Lung microvascular endothelial cell (primary cell): Measurements from ENCODE around the gene WDPCP. TPM values are rescaled to one million over a fixed set of nuclear protein-coding genes. Genes with fewer than 3 reads are reported as not detected.
A peak's percentile ranks its signal among the peaks of the same experiment; 100 is the strongest.
"Not testable (repeated sequence)": the region's sequence is repeated elsewhere in the genome, so short reads cannot be mapped to it uniquely, and the experiment has no call there.

Experiments
- DNase-seq, 2 donors: peaks; one replicate each; pipeline versions ENCODE4 v3.0.0 to v3.0.0-alpha.2; 2010; ENCODE audit warnings: low read depth in 2 of 2
- total RNA-seq: library from RNA; depleted of rRNA; stranded (reverse); fragments of >200 nt; gene quantifications from 2 replicates; pipeline ENCODE4 v1.2.1, GENCODE V29; 2014

WDPCP gene
- total RNA-seq, 1 donor from 2014 or later = 5.2 TPM

- no peak for DNase-seq
These were observed 317.6 kb downstream of the WDPCP start for GRCh38 chr2:63270717-63271116.

GRCh38 chr2:63268946-63269345, 319.3 kb downstream of the WDPCP start:
- DNase-seq = no peak

- no peak for DNase-seq
These were observed 327.1 kb downstream of the WDPCP start for GRCh38 chr2:63261137-63261621.

GRCh38 chr2:63257473-63257872, 330.8 kb downstream of the WDPCP start:
- no peak for DNase-seq

- DNase-seq = no peak
These were observed 339.1 kb downstream of the WDPCP start for GRCh38 chr2:63249161-63249560.

- DNase-seq = no peak
These were observed 345.5 kb downstream of the WDPCP start for GRCh38 chr2:63242747-63243146.

- DNase-seq = no peak
These were observed 362.2 kb downstream of the WDPCP start for GRCh38 chr2:63225964-63226686.

DNA sequence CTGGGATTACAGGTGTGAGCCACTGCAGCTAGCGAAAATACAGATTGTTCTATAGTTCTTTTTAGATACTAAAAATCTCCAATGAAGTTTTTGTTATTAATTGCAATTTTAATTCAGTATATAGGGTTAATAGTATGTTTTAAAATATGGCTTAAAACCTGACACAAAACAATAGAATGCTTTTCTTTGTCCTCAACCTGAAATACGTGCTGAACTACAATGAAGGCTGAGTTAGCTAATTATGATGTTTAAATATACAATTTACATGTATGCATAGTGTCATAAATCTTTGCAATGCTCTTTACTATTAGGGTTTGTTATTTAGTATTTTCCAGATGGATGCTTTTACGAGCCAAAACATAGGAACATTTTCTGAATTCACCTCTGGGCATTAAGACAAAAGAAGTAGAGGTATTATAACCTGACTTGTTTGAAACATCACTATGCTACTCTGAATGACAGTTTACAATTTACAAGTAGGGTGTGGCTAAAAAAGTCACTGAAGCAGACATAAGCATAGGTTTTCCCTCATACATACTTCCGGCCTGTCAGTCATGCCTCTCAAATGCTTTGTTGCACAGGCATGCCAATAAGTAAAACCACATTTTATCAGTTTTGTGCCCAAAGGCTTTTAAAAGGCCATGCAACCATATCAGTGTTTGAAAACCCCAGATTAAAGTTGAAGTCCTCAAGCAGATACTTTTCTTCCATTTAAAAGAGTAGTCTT, 369.3 kb downstream of the WDPCP start:
- no peak for DNase-seq

GRCh38 chr2:63195310-63195709, 393.0 kb downstream of the WDPCP start:
- DNase-seq = no peak

DNA sequence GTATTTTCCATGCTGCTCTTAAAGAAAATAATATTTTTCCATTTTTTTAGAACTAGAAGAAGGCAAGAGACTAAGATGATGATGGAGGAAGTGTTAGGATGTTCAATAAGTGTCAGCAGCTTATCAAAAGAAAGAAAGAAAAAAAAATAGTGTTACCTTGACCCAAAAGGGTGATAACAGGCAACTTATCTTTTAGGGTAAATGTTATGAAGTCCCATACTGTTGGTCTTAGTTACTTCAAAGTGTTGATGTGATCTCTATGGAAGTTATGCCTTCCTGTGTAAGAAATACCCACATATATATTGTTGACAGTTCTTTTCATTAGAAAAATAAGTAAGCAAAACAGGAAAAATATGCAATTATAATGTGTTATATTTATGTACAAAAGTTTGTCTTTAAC, 394.1 kb downstream of the WDPCP start:
- DNase-seq = no peak

GRCh38 chr2:63192889-63193774, 395.1 kb downstream of the WDPCP start:
- DNase-seq = no peak

GRCh38 chr2:63192169-63192888, 395.9 kb downstream of the WDPCP start:
- DNase-seq = no peak

DNA sequence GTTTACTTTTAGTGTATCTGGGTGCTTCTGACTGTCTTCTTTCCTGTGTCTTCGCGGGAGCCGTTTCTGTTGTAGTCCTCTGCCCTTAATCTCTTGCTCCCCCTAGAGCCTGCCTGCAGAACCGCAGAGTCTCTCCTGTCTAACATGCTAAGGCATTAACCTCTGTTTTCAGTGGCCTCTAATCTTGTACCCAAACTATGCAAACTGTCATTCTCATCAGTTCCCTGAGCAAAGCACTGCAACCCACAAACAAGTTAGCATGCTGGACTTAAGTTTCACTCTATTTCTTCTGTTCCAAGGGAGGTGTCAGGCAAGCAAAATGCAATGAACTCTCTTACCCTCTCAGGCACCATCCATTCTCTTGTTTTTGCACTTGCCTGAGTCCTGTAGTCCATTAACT, 399.3 kb downstream of the WDPCP start:
- peak; percentile 54 to 61 for DNase-seq

- DNase-seq = no peak
These were observed 401.9 kb downstream of the WDPCP start for GRCh38 chr2:63186331-63186730.

GRCh38 chr2:63163161-63163820, 425.0 kb downstream of the WDPCP start:
- no peak for DNase-seq

DNA sequence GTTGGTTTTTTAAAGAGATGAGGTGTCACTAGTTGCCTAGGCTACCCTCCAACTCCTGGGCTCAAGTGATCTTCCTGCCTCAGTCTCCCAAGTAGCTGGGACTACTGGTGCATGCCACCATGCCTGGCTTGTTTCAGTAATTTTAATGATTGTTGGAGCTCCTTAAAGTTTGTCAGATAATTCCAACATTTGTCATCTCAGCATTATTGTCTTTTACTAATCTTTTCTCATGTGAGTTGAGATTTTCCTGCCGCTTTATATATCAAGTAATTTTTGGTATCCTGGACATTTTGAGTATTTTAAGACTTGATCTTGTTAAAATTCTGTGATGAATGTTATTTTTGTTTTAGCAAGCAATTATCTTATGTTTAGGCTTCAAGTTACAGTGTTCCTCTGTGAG, 429.0 kb downstream of the WDPCP start:
- DNase-seq = no peak

GRCh38 chr2:63136683-63137082, 451.6 kb downstream of the WDPCP start:
- not testable (repeated sequence) for DNase-seq

DNA sequence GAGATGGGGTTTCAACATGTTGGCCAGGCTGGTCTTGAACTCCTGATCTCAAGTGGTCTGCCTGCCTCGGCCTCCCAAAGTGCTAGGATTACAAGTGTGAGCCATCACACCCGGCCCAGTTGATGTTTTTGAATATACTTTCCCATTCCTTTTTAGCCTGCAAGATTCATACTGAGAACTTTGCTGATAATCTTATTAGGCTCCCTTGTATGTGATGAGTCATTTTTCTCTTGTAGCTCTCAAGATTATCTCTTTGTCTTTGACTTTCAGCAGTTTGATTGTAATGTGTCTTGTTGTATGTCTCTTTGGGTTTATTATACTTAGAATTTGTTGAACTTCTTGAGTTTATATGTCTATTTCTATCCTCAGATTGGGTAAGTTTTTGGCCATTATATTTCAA, 456.3 kb downstream of the WDPCP start:
- no peak for DNase-seq

GRCh38 chr2:63131196-63131595, 457.1 kb downstream of the WDPCP start:
- DNase-seq = no peak

- DNase-seq = no peak
These were observed 460.7 kb downstream of the WDPCP start for GRCh38 chr2:63127594-63127993.

DNA sequence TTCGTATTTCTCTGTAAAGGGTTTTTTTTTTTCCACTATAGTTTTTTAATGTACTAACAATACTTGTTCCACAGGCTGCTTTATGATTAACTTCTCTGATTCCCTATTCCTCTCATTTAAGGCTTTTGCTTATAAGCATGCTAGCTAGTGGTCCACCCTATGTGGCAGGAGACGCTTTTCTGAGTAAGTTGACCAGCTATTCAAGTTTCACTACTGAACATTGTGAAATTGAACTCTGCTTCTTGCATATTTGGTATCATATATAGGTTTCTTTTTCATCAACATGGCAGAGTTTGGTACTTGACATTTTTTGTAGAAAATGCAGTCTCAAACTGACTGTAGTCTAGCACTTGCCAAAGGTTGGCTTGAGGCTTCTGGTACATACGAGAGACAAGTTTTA, 463.4 kb downstream of the WDPCP start:
- DNase-seq = no peak
